DOHH2 (cell line): ENCODE results near the gene CEP41.

Experiments used
- H3F3A ChIP-seq: fragments of 200-600 bp; sonication (generic), shearing (Covaris generic); 2 replicates; pipeline ENCODE4 v1.6.0; 2016; ENCODE audit warnings: antibody characterized with exemption, mild to moderate bottlenecking; ENCODE audit not compliant: control insufficient read depth, insufficient read depth
- H3K27ac ChIP-seq: fragments of 200-600 bp; sonication (generic); 2 replicates; pipeline ENCODE4 v1.5.1; 2014; ENCODE audit warnings: low read depth, mild to moderate bottlenecking, low read length, moderate library complexity
- H3K27me3 ChIP-seq: fragments of 200-600 bp; sonication (generic); 2 replicates; pipeline ENCODE4 v1.6.1; 2014; ENCODE audit warnings: mild to moderate bottlenecking, low read length, mixed read lengths; ENCODE audit not compliant: control insufficient read depth
- H3K36me3 ChIP-seq: fragments of 200-600 bp; sonication (generic); 2 replicates; pipeline ENCODE4 v1.6.1; 2014; ENCODE audit warnings: mild to moderate bottlenecking, low read length, moderate library complexity, mixed read lengths; ENCODE audit not compliant: control insufficient read depth
- H3K4me1 ChIP-seq: fragments of 200-600 bp; sonication (generic); 2 replicates; pipeline ENCODE4 v1.6.1; 2014; ENCODE audit warnings: mild to moderate bottlenecking, low read length, mixed read lengths; ENCODE audit not compliant: control insufficient read depth
- H3K4me2 ChIP-seq: fragments of 200-600 bp; sonication (generic); 2 replicates; pipeline ENCODE4 v1.6.0; 2014; ENCODE audit warnings: mild to moderate bottlenecking, low read length, moderate library complexity
- H3K4me3 ChIP-seq: fragments of 200-600 bp; sonication (generic); 2 replicates; pipeline ENCODE4 v1.5.1; 2014; ENCODE audit warnings: mild to moderate bottlenecking, low read length, mixed read lengths
- H3K79me2 ChIP-seq: fragments of 200-600 bp; sonication (generic); 2 replicates; pipeline ENCODE4 v1.6.1; 2014; ENCODE audit warnings: mild to moderate bottlenecking, low read length, mixed read lengths; ENCODE audit not compliant: control insufficient read depth
- H3K9me2 ChIP-seq: fragments of 200-600 bp; sonication (generic); replicated peaks from 2 replicates; pipeline ENCODE4 v1.6.1; 2014; ENCODE audit warnings: mild to moderate bottlenecking, low read length, mixed read lengths; ENCODE audit not compliant: control insufficient read depth
- H3K9me3 ChIP-seq: fragments of 200-600 bp; sonication (generic); 2 replicates; pipeline ENCODE4 v1.6.1; 2014; ENCODE audit warnings: antibody characterized with exemption, low read length, mixed read lengths; ENCODE audit not compliant: control insufficient read depth, insufficient read depth
- H4K20me1 ChIP-seq: fragments of 200-600 bp; sonication (generic); 2 replicates; pipeline ENCODE4 v1.6.0; 2014; ENCODE audit warnings: low read depth, mild to moderate bottlenecking, antibody characterized with exemption, low read length, moderate library complexity; ENCODE audit not compliant: control insufficient read depth, insufficient read depth
- CTCF ChIP-seq: fragments of 200-600 bp; sonication (generic); IDR thresholded peaks from one replicate; pipeline ENCODE4 v1.5.1; 2014; ENCODE audit warnings: antibody characterized with exemption, mild to moderate bottlenecking, low read depth, low read length; ENCODE audit not compliant: poor library complexity, severe bottlenecking
- EZH2phosphoT487 ChIP-seq: fragments of 200-600 bp; sonication (generic); IDR thresholded peaks from 2 replicates; pipeline ENCODE4 v1.6.1; 2017; ENCODE audit warnings: borderline replicate concordance, mild to moderate bottlenecking, antibody characterized with exemption, low read length, moderate library complexity, mixed read lengths

Gene CEP41

GRCh38 chr7:130430841-130431666 is 9.8 kb downstream of the CEP41 start:
- Histone ChIP-seq H3K4me2 (no peak overlapping the region), H3K4me3 (no peak overlapping the region), H3F3A (no peaks in the 10 kb centered on the region), H3K79me2 (peaks cover 36% of the 10 kb centered on the region), H3K4me1 (peaks cover 15% of the 10 kb centered on the region), H4K20me1 (no peaks in the 10 kb centered on the region), H3K36me3 (peaks cover 19% of the 10 kb centered on the region), H3K9me2 (no peaks in the 10 kb centered on the region), H3K9me3 (no peaks in the 10 kb centered on the region), H3K27me3 (no peaks in the 10 kb centered on the region), H3K27ac (no peak overlapping the region)
- TF ChIP-seq CTCF (no peak), EZH2phosphoT487 (no peak)

- H3K9me3 ChIP-seq, result no peaks in the 10 kb centered on the region
- H3K4me2 ChIP-seq, result no peak overlapping the region
- H3K79me2 ChIP-seq, result peaks cover 27% of the 10 kb centered on the region
- TF ChIP-seq CTCF (no peak), EZH2phosphoT487 (no peak)
- H4K20me1 ChIP-seq, result no peaks in the 10 kb centered on the region
- no peak overlapping the region for H3K27ac ChIP-seq
- H3K4me1 ChIP-seq, result peaks cover 10% of the 10 kb centered on the region
- no peaks in the 10 kb centered on the region for H3K9me2 ChIP-seq
- H3K36me3 ChIP-seq, result peaks cover 23% of the 10 kb centered on the region
- H3K4me3 ChIP-seq, result no peak overlapping the region
- no peaks in the 10 kb centered on the region for H3F3A ChIP-seq
- H3K27me3 ChIP-seq, result no peaks in the 10 kb centered on the region
These were observed 10.7 kb downstream of the CEP41 start for GRCh38 chr7:130430115-130430514.

GRCh38 chr7:130429019-130429418 is 11.8 kb downstream of the CEP41 start:
- H3K4me2 ChIP-seq, result no peak overlapping the region
- TF ChIP-seq CTCF (no peak), EZH2phosphoT487 (no peak)
- peaks cover 23% of the 10 kb centered on the region for H3K36me3 ChIP-seq
- peaks cover 10% of the 10 kb centered on the region for H3K4me1 ChIP-seq
- no peaks in the 10 kb centered on the region for H3F3A ChIP-seq
- H3K9me3 ChIP-seq, result no peaks in the 10 kb centered on the region
- H3K79me2 ChIP-seq, result peaks cover 25% of the 10 kb centered on the region
- no peaks in the 10 kb centered on the region for H3K27me3 ChIP-seq
- no peaks in the 10 kb centered on the region for H4K20me1 ChIP-seq
- no peak overlapping the region for H3K27ac ChIP-seq
- no peak overlapping the region for H3K4me3 ChIP-seq
- no peaks in the 10 kb centered on the region for H3K9me2 ChIP-seq
